ENCODE data around the gene PRKAB1. TPM values are rescaled to one million over a fixed set of nuclear protein-coding genes. Genes with fewer than 3 reads are reported as not detected.

PRKAB1 gene
- 30.5 to 36.8 TPM (median 32.5 TPM) in 5 replicates for total RNA-seq (2022; extraction: Qiagen RNA extraction; ENCODE audit: low read depth)

GRCh38 chr12:119667577-119668323 is at the start of gene PRKAB1:
Gene PRKAB1, plus strand, starts transcription at chr12:119668133. Its CDS starts 112 bp downstream, at chr12:119668245.

Other genes with a start within 250 kb of the PRKAB1 start
- gene TMEM233, start 74.4 kb upstream of the PRKAB1 start, total RNA-seq (2022; extraction: Qiagen RNA extraction; ENCODE audit: low read depth) = not detected in 5 replicates
- gene CIT, start 209.2 kb downstream of the PRKAB1 start, total RNA-seq (2022; extraction: Qiagen RNA extraction; ENCODE audit: low read depth) = 10.5 to 16.3 TPM (median 13.4 TPM) in 5 replicates